HCEC 1CT (cell line): ENCODE data around the gene USP17L21.
"Not testable (repeated sequence)": the region's sequence is repeated elsewhere in the genome, so short reads cannot be mapped to it uniquely, and the experiment has no call there.

Experiments
- DNase-seq: peaks from one replicate; pipeline ENCODE4 v3.0.0-alpha.2; 2017

The USP17L21 gene

GRCh38 chr4:9262572-9262971 lies at the start of gene USP17L21:
USP17L21 (plus strand) TSS chr4:9262872; CDS start chr4:9262872, 0 bp downstream.
- DNase-seq = not testable (repeated sequence)

GRCh38 chr4:9214701-9215100 lies 48.0 kb upstream of the USP17L21 start:
- DNase-seq = not testable (repeated sequence)

- DNase-seq = not testable (repeated sequence)
Observed at GRCh38 chr4:9215105-9215504, 47.6 kb upstream of the USP17L21 start, which contains the start of gene USP17L11. USP17L11 (plus strand) TSS chr4:9215405; CDS start chr4:9215405, 0 bp downstream.

GRCh38 chr4:9219852-9220251 lies 42.8 kb upstream of the USP17L21 start, which contains the start of gene USP17L12:
USP17L12 (plus strand) TSS chr4:9220152; CDS start chr4:9220152, 0 bp downstream.
- DNase-seq = not testable (repeated sequence)

- not testable (repeated sequence) for DNase-seq
Observed at GRCh38 chr4:9224596-9224995, 38.1 kb upstream of the USP17L21 start, which contains the start of gene USP17L13. USP17L13 (plus strand) TSS chr4:9224896; CDS start chr4:9224896, 0 bp downstream.

GRCh38 chr4:9230249-9230648 lies 32.4 kb upstream of the USP17L21 start:
- DNase-seq = not testable (repeated sequence)

GRCh38 chr4:9234085-9234484 lies 28.6 kb upstream of the USP17L21 start, which contains the start of gene USP17L15:
USP17L15 (plus strand) TSS chr4:9234385; CDS start chr4:9234385, 0 bp downstream.
- DNase-seq = not testable (repeated sequence)

- not testable (repeated sequence) for DNase-seq
Observed at GRCh38 chr4:9238461-9238860, 24.2 kb upstream of the USP17L21 start.

- not testable (repeated sequence) for DNase-seq
Observed at GRCh38 chr4:9243579-9243978, 19.1 kb upstream of the USP17L21 start, which contains the start of gene USP17L17. USP17L17 (plus strand) TSS chr4:9243879; CDS start chr4:9243879, 0 bp downstream.

GRCh38 chr4:9247953-9248680 lies 14.6 kb upstream of the USP17L21 start, which contains the start of gene USP17L18:
USP17L18 (plus strand) TSS chr4:9248630; CDS start chr4:9248630, 0 bp downstream.
- DNase-seq = not testable (repeated sequence)

GRCh38 chr4:9253078-9253477 lies 9.6 kb upstream of the USP17L21 start, which contains the start of gene USP17L19:
USP17L19 (plus strand) TSS chr4:9253378; CDS start chr4:9253378, 0 bp downstream.
- not testable (repeated sequence) for DNase-seq

- not testable (repeated sequence) for DNase-seq
Observed at GRCh38 chr4:9257824-9258223, 4.8 kb upstream of the USP17L21 start, which contains the start of gene USP17L20. USP17L20 (plus strand) TSS chr4:9258124; CDS start chr4:9258124, 0 bp downstream.

- not testable (repeated sequence) for DNase-seq
Observed at GRCh38 chr4:9267319-9267718, 4.6 kb downstream of the USP17L21 start, which contains the start of gene USP17L22. USP17L22 (plus strand) TSS chr4:9267619; CDS start chr4:9267619, 0 bp downstream.

- DNase-seq = not testable (repeated sequence)
Observed at GRCh38 chr4:9271719-9272118, 9.0 kb downstream of the USP17L21 start.
